Left lung (tissue), 10 donors: ENCODE results near the gene NEO1. TPM values are rescaled to one million over a fixed set of nuclear protein-coding genes. Genes with fewer than 3 reads are reported as not detected.
"Not testable (repeated sequence)": the region's sequence is repeated elsewhere in the genome, so short reads cannot be mapped to it uniquely, and the experiment has no call there.

Experiments used
- ATAC-seq: fragments of 200-7000 bp; cut with Tn5 transposase; one replicate; pipeline ENCODE4 v1.9.1; 2020; ENCODE audit warnings: moderate library complexity
- DNase-seq, 4 donors: peaks; one replicate each; pipeline ENCODE4 v3.0.0-alpha.2; 2013 to 2020
- H3K27ac ChIP-seq, 2 donors: fragments of 200-600 bp; sonication (generic) in 1 of 2; one replicate each; pipeline versions ENCODE4 v1.5.0 to v1.8.0; 2020 to 2021
- H3K27me3 ChIP-seq, 2 donors: fragments of 200-600 bp; sonication (generic) in 1 of 2; one replicate each; pipeline versions ENCODE4 v1.5.0 to v1.8.0; 2020 to 2021
- H3K36me3 ChIP-seq, 2 donors: fragments of 200-600 bp; sonication (generic) in 1 of 2; one replicate each; pipeline versions ENCODE4 v1.5.0 to v1.8.0; 2020 to 2021
- H3K4me1 ChIP-seq, 2 donors: fragments of 200-600 bp; one replicate each; pipeline ENCODE4 v1.8.0; 2021
- H3K4me3 ChIP-seq, 2 donors: fragments of 200-600 bp; sonication (generic) in 1 of 2; one replicate each; pipeline versions ENCODE4 v1.5.0 to v1.8.0; 2020 to 2021; ENCODE audit warnings: mild to moderate bottlenecking in 1 of 2
- H3K9me3 ChIP-seq, 2 donors: fragments of 200-600 bp; sonication (generic) in 1 of 2; one replicate each; pipeline versions ENCODE4 v1.5.0 to v1.8.0; 2020 to 2021
- CTCF ChIP-seq, 2 donors: fragments of 200-600 bp; sonication (generic) in 1 of 2; IDR thresholded peaks; one replicate each; pipeline versions ENCODE4 v1.5.0 to v1.8.0; 2021; ENCODE audit warnings: antibody characterized with exemption in 2 of 2
- intact Hi-C, 2 donors: fragments of 100-400 bp; cut with DNase I; formaldehyde crosslinking; loops; one replicate each; pipeline versions ENCODE4 v1.11.2 to v1.14.2; 2022
- polyA plus RNA-seq, 6 donors: library from polyadenylated mRNA; unstranded; fragments of 120-200 nt; gene quantifications; one replicate each; pipeline ENCODE4 v1.2.1, GENCODE V29; 2013; ENCODE audit not compliant: insufficient read length in 6 of 6
- total RNA-seq, 2 donors: library from RNA; stranded (reverse); fragmentation: NEBNext Ultra II Directional; extraction: Animal tissue kit (Norgen Biotek cat#: 25700); gene quantifications; one replicate each; pipeline ENCODE4 v1.2.1, GENCODE V29; 2021
- donor health status: DM: no; HTN: yes; CAD: no.
- donor health status: DM: no; HTN: no; CAD: no.

NEO1 gene
- total and polyA plus RNA-seq, 8 donors = 30.1 to 155 (median 110) TPM

GRCh38 chr15:73161546-73161945 lies 109.3 kb downstream of the NEO1 start:
- DNase-seq (peak in 2 of 4 donors; percentile 4 to 19), ATAC-seq (no peak)
- intact Hi-C loops = no loop called here
- no peaks in the 10 kb centered on the region for H3K4me1 ChIP-seq
- no peak overlapping the region for H3K27ac ChIP-seq
- H3K4me3 ChIP-seq = no peak overlapping the region
- no peak for TF ChIP-seq CTCF (IDR thresholded peaks at IDR 0.05)
- no peaks in the 10 kb centered on the region for H3K27me3 ChIP-seq
- peaks cover 0 to 3% of the 10 kb centered on the region in 2 donors for H3K36me3 ChIP-seq
- peaks cover 0 to 4% of the 10 kb centered on the region in 2 donors for H3K9me3 ChIP-seq

GRCh38 chr15:73165435-73165834 lies 113.2 kb downstream of the NEO1 start:
- intact Hi-C loops = no loop called here
- DNase-seq (no peak), ATAC-seq (no peak)
- peaks cover 0 to 4% of the 10 kb centered on the region in 2 donors for H3K9me3 ChIP-seq
- no peak for TF ChIP-seq CTCF (IDR thresholded peaks at IDR 0.05)
- no peaks in the 10 kb centered on the region for H3K27me3 ChIP-seq
- H3K36me3 ChIP-seq = peaks cover 0 to 3% of the 10 kb centered on the region in 2 donors
- H3K4me3 ChIP-seq = no peak overlapping the region
- H3K27ac ChIP-seq = no peak overlapping the region
- no peaks in the 10 kb centered on the region for H3K4me1 ChIP-seq

- Histone ChIP-seq H3K36me3 (peaks cover 0 to 3% of the 10 kb centered on the region in 2 donors), H3K9me3 (peaks cover 0 to 4% of the 10 kb centered on the region in 2 donors), H3K4me1 (no peaks in the 10 kb centered on the region), H3K27me3 (no peaks in the 10 kb centered on the region), H3K4me3 (no peak overlapping the region), H3K27ac (no peak overlapping the region)
- TF ChIP-seq CTCF (IDR thresholded peaks at IDR 0.05) = no peak
- DNase-seq (no peak), ATAC-seq (no peak)
- intact Hi-C loops = no loop called here
These were observed 113.6 kb downstream of the NEO1 start for GRCh38 chr15:73165844-73166243.

GRCh38 chr15:73166711-73167110 lies 114.4 kb downstream of the NEO1 start:
- H3K9me3 ChIP-seq, H3K4me1 ChIP-seq, H3K36me3 ChIP-seq, H3K27ac ChIP-seq, ATAC-seq, intact Hi-C loops, DNase-seq, H3K4me3 ChIP-seq, H3K27me3 ChIP-seq: not testable (repeated sequence)

GRCh38 chr15:73168487-73168886 lies 116.2 kb downstream of the NEO1 start:
- no peak overlapping the region for H3K27ac ChIP-seq
- intact Hi-C loops = no loop called here
- peaks cover 0 to 3% of the 10 kb centered on the region in 2 donors for H3K36me3 ChIP-seq
- peaks cover 0 to 4% of the 10 kb centered on the region in 2 donors for H3K9me3 ChIP-seq
- TF ChIP-seq CTCF (IDR thresholded peaks at IDR 0.05) = no peak
- H3K4me1 ChIP-seq = no peaks in the 10 kb centered on the region
- DNase-seq (no peak), ATAC-seq (no peak)
- H3K4me3 ChIP-seq = no peak overlapping the region
- H3K27me3 ChIP-seq = no peaks in the 10 kb centered on the region

- H3K4me3 ChIP-seq = no peak overlapping the region
- intact Hi-C loops = no loop called here
- TF ChIP-seq CTCF (IDR thresholded peaks at IDR 0.05) = no peak
- no peak for ATAC-seq
- H3K27me3 ChIP-seq = no peaks in the 10 kb centered on the region
- DNase-seq = no peak
- H3K36me3 ChIP-seq = no peaks in the 10 kb centered on the region
- no peaks in the 10 kb centered on the region for H3K4me1 ChIP-seq
- no peak overlapping the region for H3K27ac ChIP-seq
- H3K9me3 ChIP-seq = no peaks in the 10 kb centered on the region
These were observed 119.4 kb downstream of the NEO1 start for GRCh38 chr15:73171711-73172110.
